K562 (cell line): ENCODE data around the gene APBA2. TPM values are rescaled to one million over a fixed set of nuclear protein-coding genes. Genes with fewer than 3 reads are reported as not detected.
"Not testable (repeated sequence)": the region's sequence is repeated elsewhere in the genome, so short reads cannot be mapped to it uniquely, and the experiment has no call there.

Experiments
- ATAC-seq: fragments of 200-7000 bp; cut with Tn5 transposase; 3 replicates; pipeline ENCODE4 v1.9.1; 2020; ENCODE audit warnings: moderate library complexity
- BruUV-seq: library from RNA; stranded (reverse); fragments of 400-500 nt; replicated peaks from 2 replicates; lab custom pipeline; 2021; lab: Mats Ljungman, UMichigan
- CTCF ChIA-PET: fragments of 300-600 bp; formaldehyde crosslinking; extraction: SDS; loops from one replicate; lab custom pipeline; 2021; ENCODE audit warnings: low intra/inter-chr PET ratio; lab: Yijun Ruan, JAX
- POLR2A ChIA-PET: fragments of 300-600, 350-650 bp; sonication (Branson Sonifier 250); formaldehyde crosslinking; extraction: SDS; loops from one replicate; lab custom pipeline; 2021; ENCODE audit warnings: antibody characterized with exemption, inconsistent platforms; lab: Yijun Ruan, JAX
- DNase-seq, 4 experiments: peaks; one replicate each; pipeline versions ENCODE4 v3.0.0 to v3.0.0-alpha.2; 2011 to 2018; ENCODE audit warnings: low spot score in 3 of 4, mixed read lengths in 3 of 4; ENCODE audit errors: extremely low read depth in 1 of 4
- FAIRE-seq: peaks from 2 replicates; lab custom pipeline; 2011; peaks lifted over from hg19 to GRCh38; lab: Jason Lieb, UNC
- H2AFZ ChIP-seq: 2 replicates; pipeline ENCODE4 v1.6.0; 2011; ENCODE audit warnings: low read depth, low read length, control low read depth, inconsistent platforms
- H3K27ac ChIP-seq: fragments of 200-600 bp; 3 replicates; pipeline ENCODE4 v1.8.0; 2011; ENCODE audit warnings: low read depth, mild to moderate bottlenecking, control low read depth, inconsistent platforms, low read length, moderate library complexity, mixed read lengths; ENCODE audit errors: extremely low read depth
- H3K27me3 ChIP-seq, 2 experiments: fragments of 300-600 bp in 1 of 2; 2 replicates in 1 of 2; 3 replicates in 1 of 2; pipeline versions ENCODE4 v1.6.0 to v1.8.0; 2011; ENCODE audit warnings: inconsistent platforms in 2 of 2, low read length in 2 of 2, mild to moderate bottlenecking in 1 of 2, mixed read lengths in 1 of 2, moderate library complexity in 1 of 2; ENCODE audit not compliant: control insufficient read depth in 2 of 2, insufficient read depth in 2 of 2
- H3K36me3 ChIP-seq: fragments of 300-600 bp; 3 replicates; pipeline ENCODE4 v1.8.0; 2011; ENCODE audit warnings: mild to moderate bottlenecking, low read length, inconsistent platforms; ENCODE audit not compliant: control insufficient read depth, insufficient read depth
- H3K4me1 ChIP-seq, 2 experiments: fragments of 200-600 bp in 1 of 2; replicated peaks in 1 of 2; 2 replicates in 1 of 2; 3 replicates in 1 of 2; pipeline versions ENCODE4 v1.5.1 to v1.8.0; 2011; ENCODE audit warnings: inconsistent platforms in 2 of 2, low read length in 2 of 2, mild to moderate bottlenecking in 1 of 2, mixed read lengths in 1 of 2, moderate library complexity in 1 of 2; ENCODE audit not compliant: control insufficient read depth in 2 of 2, insufficient read depth in 2 of 2
- H3K4me2 ChIP-seq: 2 replicates; pipeline ENCODE4 v1.6.1; 2011; ENCODE audit warnings: low read length, control low read depth, inconsistent platforms, mixed read lengths; ENCODE audit not compliant: insufficient read depth
- H3K4me3 ChIP-seq: fragments of 200-600 bp; sonication (generic), shearing (Covaris generic); 2 replicates; pipeline ENCODE4 v1.5.1; 2016; ENCODE audit warnings: control low read depth, inconsistent platforms
- H3K79me2 ChIP-seq: fragments of 200-600 bp; 3 replicates; pipeline ENCODE4 v1.8.0; 2011; ENCODE audit warnings: low read length, inconsistent platforms; ENCODE audit not compliant: control insufficient read depth, insufficient read depth
- H3K9ac ChIP-seq, 2 experiments: 2 replicates each; pipeline versions ENCODE4 v1.6.0 to v1.6.1; 2011; ENCODE audit warnings: low read depth in 2 of 2, low read length in 2 of 2, control low read depth in 1 of 2, inconsistent platforms in 1 of 2, mild to moderate bottlenecking in 1 of 2, mixed read lengths in 1 of 2; ENCODE audit not compliant: insufficient read depth in 1 of 2
- H3K9me1 ChIP-seq: one replicate; pipeline ENCODE4 v1.6.0; 2011; ENCODE audit warnings: inconsistent platforms, mild to moderate bottlenecking, low read length, moderate library complexity; ENCODE audit not compliant: control insufficient read depth, insufficient read depth
- H3K9me3 ChIP-seq: replicated peaks from 2 replicates; pipeline ENCODE4 v1.5.1; 2011; ENCODE audit warnings: low read depth, low read length, inconsistent platforms; ENCODE audit not compliant: control insufficient read depth, insufficient read depth
- H4K20me1 ChIP-seq: replicated peaks from 2 replicates; pipeline ENCODE4 v1.6.1; 2011; ENCODE audit warnings: low read length, inconsistent platforms, mixed read lengths; ENCODE audit not compliant: control insufficient read depth, insufficient read depth
- WGBS: fragments of 100-300 bp; shearing (Covaris generic); methylation state at CpG from one replicate; pipeline ENCODE4 v1.1.6; 2016; ENCODE audit warnings: low coverage, mixed read lengths; ENCODE audit not compliant: insufficient coverage; ENCODE audit errors: missing lambda C conversion rate; 5-methylcytosine and 5-hydroxymethylcytosine counted together
- in situ Hi-C: fragments of 300-500 bp; cut with MboI; formaldehyde crosslinking; loops from 4 replicates; pipeline ENCODE4 v1.15.0; 2018; ENCODE audit warnings: inconsistent platforms, mixed read lengths
- intact Hi-C: fragments of 100-400 bp; cut with micrococcal nuclease; formaldehyde crosslinking; loops from 2 replicates; pipeline ENCODE4 v1.14.2; 2022
- polyA plus RNA-seq, 8 experiments: library from polyadenylated mRNA; depleted of rRNA in 4 of 8; stranded (reverse) in 5 of 8; unstranded in 3 of 8; fragments of >200 nt; fragmentation: Nextera tagmentation in 2 of 8; fragmentation: Illumina TruSeq in 1 of 8; extraction: Ambion mirVana in 2 of 8; extraction: Trizol in 1 of 8; gene quantifications; 2 replicates each; pipeline versions ENCODE4 v1.2.1 to v1.2.3, GENCODE V29; 2011 to 2014; ENCODE audit warnings: inconsistent platforms in 1 of 8, missing spikeins in 1 of 8
- total RNA-seq, 7 experiments: library from RNA; depleted of rRNA in 6 of 7; stranded (reverse); fragments of >200 nt in 6 of 7; fragmentation: Illumina TruSeq in 2 of 7; extraction: Trizol in 2 of 7; gene quantifications; 2 replicates each; pipeline versions ENCODE4 v1.2.1 to v1.2.3, GENCODE V29; 2011 to 2021; ENCODE audit warnings: low replicate concordance in 1 of 7

Gene APBA2
- total and polyA plus RNA-seq, 9 of the 15 experiments (the other 6 are each of a cell fraction or from before 2014, with no cell fraction given) = 0.24 to 40.9 (median 25.2) TPM

- 86% methylated on average over 10 of the region's 11 CpGs for WGBS
- in situ Hi-C loops, H4K20me1 ChIP-seq, H3K4me3 ChIP-seq, ATAC-seq, H3K4me1 ChIP-seq, H3K27ac ChIP-seq, POLR2A ChIA-PET, H3K9ac ChIP-seq, H3K79me2 ChIP-seq, H3K4me2 ChIP-seq, H3K9me3 ChIP-seq, intact Hi-C loops, H3K9me1 ChIP-seq, CTCF ChIA-PET, BruUV-seq, FAIRE-seq, H2AFZ ChIP-seq, H3K36me3 ChIP-seq, H3K27me3 ChIP-seq: not testable (repeated sequence)
- DNase-seq = peak in 1 of 4 experiments; percentile 1
Observed at GRCh38 chr15:28842210-28842609, 43.6 kb upstream of the APBA2 start.

GRCh38 chr15:28843520-28843919 is 42.3 kb upstream of the APBA2 start:
- H3K9me1 ChIP-seq, DNase-seq, H3K4me3 ChIP-seq, intact Hi-C loops, H3K36me3 ChIP-seq, H3K27me3 ChIP-seq, H3K27ac ChIP-seq, H3K9ac ChIP-seq, H3K4me2 ChIP-seq, in situ Hi-C loops, H3K4me1 ChIP-seq, FAIRE-seq, H3K9me3 ChIP-seq, BruUV-seq, H3K79me2 ChIP-seq, H2AFZ ChIP-seq, H4K20me1 ChIP-seq, CTCF ChIA-PET, POLR2A ChIA-PET, ATAC-seq: not testable (repeated sequence)
- 97% methylated on average over 7 of the region's 12 CpGs for WGBS

GRCh38 chr15:28844147-28844546 is 41.6 kb upstream of the APBA2 start:
- intact Hi-C loops, H3K79me2 ChIP-seq, H3K4me2 ChIP-seq, H3K4me1 ChIP-seq, H3K9me1 ChIP-seq, H3K36me3 ChIP-seq, H2AFZ ChIP-seq, DNase-seq, FAIRE-seq, H3K9me3 ChIP-seq, CTCF ChIA-PET, H3K27me3 ChIP-seq, H3K4me3 ChIP-seq, POLR2A ChIA-PET, ATAC-seq, BruUV-seq, in situ Hi-C loops, H3K27ac ChIP-seq, H4K20me1 ChIP-seq, H3K9ac ChIP-seq: not testable (repeated sequence)
- 87% methylated on average over 6 of the region's 14 CpGs for WGBS

GRCh38 chr15:28847247-28847646 is 38.5 kb upstream of the APBA2 start:
- ATAC-seq, CTCF ChIA-PET: not testable (repeated sequence)

More at GRCh38 chr15:28847247-28847646, 38.5 kb upstream of the APBA2 start:
- H3K4me2 ChIP-seq, H4K20me1 ChIP-seq, H3K79me2 ChIP-seq, H2AFZ ChIP-seq, H3K27ac ChIP-seq, DNase-seq, POLR2A ChIA-PET, H3K4me1 ChIP-seq, H3K9me1 ChIP-seq, FAIRE-seq, BruUV-seq, in situ Hi-C loops, H3K9ac ChIP-seq, H3K4me3 ChIP-seq, H3K9me3 ChIP-seq, H3K36me3 ChIP-seq, intact Hi-C loops, H3K27me3 ChIP-seq: not testable (repeated sequence)
- WGBS = 37% methylated on average over 3 of the region's 5 CpGs
